ENCODE results near the gene YARS1. TPM values are rescaled to one million over a fixed set of nuclear protein-coding genes. Genes with fewer than 3 reads are reported as not detected.
A peak's percentile ranks its signal among the peaks of the same experiment; 100 is the strongest.

The YARS1 gene
- total and polyA plus RNA-seq, 2 of the 13 experiments (the other 11 are each of a cell fraction or from before 2014, with no cell fraction given): 50.1 to 113 TPM

GRCh38 chr1:32742199-32742947 lies 74.8 kb downstream of the YARS1 start (continued):
- no peak for TF ChIP-seq ZNF720 (CRISPR knock-in tag; IDR thresholded peaks at IDR 0.05)
- TF ChIP-seq AHR (CRISPR knock-in tag; IDR thresholded peaks at IDR 0.05): no peak
- TF ChIP-seq SALL2 (CRISPR knock-in tag; IDR thresholded peaks at IDR 0.05): no peak
- peak; percentile 75 for TF ChIP-seq PATZ1 (CRISPR knock-in tag; IDR thresholded peaks at IDR 0.05)
- TF ChIP-seq SIX4 (CRISPR knock-in tag; IDR thresholded peaks at IDR 0.05): no peak
- no peak for TF ChIP-seq PLRG1 (conservative IDR thresholded peaks at IDR 0.05)
- TF ChIP-seq HOXA9 (CRISPR knock-in tag; IDR thresholded peaks at IDR 0.05; ENCODE audit: borderline replicate concordance): no peak
- TF ChIP-seq STAT6 (CRISPR knock-in tag; IDR thresholded peaks at IDR 0.05; ENCODE audit: borderline replicate concordance): no peak
- no peak for TF ChIP-seq E2F2 (CRISPR knock-in tag; IDR thresholded peaks at IDR 0.05; ENCODE audit: borderline replicate concordance)
- no peak for TF ChIP-seq ATF6 (CRISPR knock-in tag; conservative IDR thresholded peaks at IDR 0.05)
- no peak for TF ChIP-seq ZSCAN12 (CRISPR knock-in tag; IDR thresholded peaks at IDR 0.05)
- TF ChIP-seq ZHX2 (IDR thresholded peaks at IDR 0.05; ENCODE audit: low read depth): no peak
- TF ChIP-seq ZHX2 (CRISPR knock-in tag; IDR thresholded peaks at IDR 0.05; ENCODE audit: borderline replicate concordance): no peak
- no peak for TF ChIP-seq HNF4A (CRISPR knock-in tag; IDR thresholded peaks at IDR 0.05)

Data from HepG2 (cell line).